ENCODE data around the gene LLGL1. TPM values are rescaled to one million over a fixed set of nuclear protein-coding genes. Genes with fewer than 3 reads are reported as not detected.

Gene LLGL1
- 49.1 and 54.1 TPM in 2 replicates for total RNA-seq

GRCh38 chr17:18225121-18225641, at the start of gene LLGL1:
TSS of gene LLGL1 (plus strand) at chr17:18225635. CDS start at chr17:18225683, 48 bp downstream.

DNA sequence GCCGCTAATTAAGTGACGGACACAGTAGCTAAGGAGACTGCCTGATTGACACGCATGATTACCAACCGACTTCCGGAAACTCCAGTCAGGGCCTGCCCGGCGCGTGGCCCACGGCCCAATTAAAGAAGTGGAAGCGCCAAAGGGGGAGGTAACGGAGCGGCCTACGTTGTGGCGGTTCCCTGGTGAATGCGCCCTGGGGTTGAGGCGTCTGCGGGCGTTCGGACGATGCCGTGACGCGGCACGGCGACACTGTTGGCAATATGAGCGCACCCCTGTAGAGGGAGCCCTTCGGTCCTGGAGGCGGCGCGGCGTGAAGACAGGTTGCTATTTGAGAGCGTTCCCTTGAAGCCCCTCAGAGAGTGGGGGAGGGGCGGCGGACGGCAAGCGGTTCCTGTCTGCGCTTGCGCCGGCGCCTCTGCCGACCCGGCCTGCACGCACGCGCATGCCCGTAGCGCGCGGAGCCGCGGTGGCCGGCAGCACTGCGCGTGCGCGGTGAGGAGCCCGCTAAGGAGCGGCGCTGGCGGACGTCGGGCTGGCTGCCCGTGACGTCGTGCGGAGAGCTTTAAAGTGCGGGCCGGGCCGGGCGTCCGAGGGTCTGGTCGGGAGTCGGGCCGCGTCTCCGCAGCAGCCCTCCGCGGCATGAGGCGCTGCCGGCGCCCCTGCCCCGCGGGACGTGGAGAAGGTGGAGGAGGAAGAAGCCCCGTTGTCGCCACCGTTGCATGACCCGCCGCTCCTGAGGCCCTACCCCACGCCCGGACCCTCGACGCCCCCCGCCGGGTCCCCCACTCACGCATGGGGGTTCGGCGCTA, 41.9 kb upstream of the LLGL1 start, which contains the start of gene ALKBH5:
ALKBH5 (plus strand) TSS at position 495 of the 809 bp plus-strand sequence. CDS start 416 bp downstream, outside the sequence.

DNA sequence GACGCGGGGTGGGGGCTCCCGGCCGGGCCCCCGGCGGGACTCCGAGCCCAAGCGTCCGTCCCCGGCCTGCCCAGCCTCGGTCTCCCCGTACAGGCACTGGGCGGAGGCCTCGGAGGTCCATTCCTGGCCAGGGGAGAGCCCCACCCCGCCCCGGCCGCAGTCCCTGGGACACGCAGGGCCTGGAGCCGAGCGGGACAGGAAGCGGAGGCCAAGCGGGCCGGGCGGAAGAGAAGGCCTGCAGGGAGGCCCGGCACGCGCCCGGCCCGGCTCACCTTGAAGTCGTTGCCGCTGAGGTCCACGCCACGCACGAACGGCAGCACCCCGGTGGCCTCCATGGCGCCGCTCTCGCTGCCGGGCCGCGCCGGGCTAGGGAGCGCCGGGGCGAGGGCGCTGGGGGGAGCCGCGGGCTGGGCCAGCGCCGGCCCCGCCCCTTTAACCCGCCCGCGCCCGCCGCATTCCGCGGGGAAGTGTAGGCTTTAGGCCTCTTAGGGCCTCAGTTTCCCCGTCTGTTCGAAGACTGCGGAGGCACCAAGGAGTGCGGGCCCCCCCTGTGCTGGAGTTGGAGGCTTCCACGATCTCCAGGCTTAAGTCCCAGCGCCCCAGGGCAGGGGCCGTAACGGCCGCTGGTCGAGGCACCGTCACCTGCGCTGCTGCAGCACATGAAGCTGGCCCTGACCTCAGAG, 33.1 kb downstream of the LLGL1 start, which contains the start of gene FLII:
FLII (minus strand) TSS at position 383 of the 683 bp plus-strand sequence; CDS start at position 335, 48 bp downstream.

GRCh38 chr17:18260332-18261145, 35.1 kb downstream of the LLGL1 start, which contains the start of gene MIEF2:
TSS of gene MIEF2 (plus strand) at chr17:18260662. CDS start at chr17:18262721, 2,059 bp downstream.

Other genes with a start within 250 kb of the LLGL1 start
- 9.6 and 14.9 TPM in 2 replicates for gene ATPAF2, start 186.5 kb upstream of the LLGL1 start, total RNA-seq
- 5.4 and 7.1 TPM in 2 replicates for gene GID4, start 186.2 kb upstream of the LLGL1 start, total RNA-seq
- gene DRG2, start 137.7 kb upstream of the LLGL1 start, total RNA-seq = 43.0 and 43.7 TPM in 2 replicates
- gene MYO15A, start 116.9 kb upstream of the LLGL1 start, total RNA-seq = 0.59 and 2.4 TPM in 2 replicates
- gene ALKBH5, start 41.8 kb upstream of the LLGL1 start, total RNA-seq = 76.0 and 79.7 TPM in 2 replicates
- 248 and 284 TPM in 2 replicates for gene FLII, start 33.1 kb downstream of the LLGL1 start, total RNA-seq
- gene MIEF2, start 35.0 kb downstream of the LLGL1 start, total RNA-seq = 17.0 and 19.5 TPM in 2 replicates
- gene TOP3A, start 89.4 kb downstream of the LLGL1 start, total RNA-seq = 24.2 and 25.9 TPM in 2 replicates
- 6.5 and 7.2 TPM in 2 replicates for gene SMCR8, start 89.7 kb downstream of the LLGL1 start, total RNA-seq
- gene SHMT1, start 137.9 kb downstream of the LLGL1 start, total RNA-seq = 32.8 and 40.3 TPM in 2 replicates
- gene EVPLL, start 152.1 kb downstream of the LLGL1 start, total RNA-seq = not detected in 2 replicates

All from bronchus fibroblast of lung (primary cell).